HG03060 (cell line): ENCODE results near the gene PIK3AP1.

Experiments
- ATAC-seq: cut with Tn5 transposase; IDR thresholded peaks from one replicate; pipeline ENCODE4 v1.9.1; 2021; ENCODE audit warnings: low read depth, moderate number of reproducible peaks; ENCODE audit not compliant: unreplicated experiment

PIK3AP1 gene

GRCh38 chr10:96619120-96619519, 101.2 kb downstream of the PIK3AP1 start:
- ATAC-seq, result no peak

- no peak for ATAC-seq
These were observed 101.7 kb downstream of the PIK3AP1 start for GRCh38 chr10:96618653-96619052.

- no peak for ATAC-seq
These were observed 103.4 kb downstream of the PIK3AP1 start for GRCh38 chr10:96616961-96617360.

GRCh38 chr10:96614515-96614914, 105.8 kb downstream of the PIK3AP1 start:
- ATAC-seq, result no peak

- no peak for ATAC-seq
These were observed 106.7 kb downstream of the PIK3AP1 start for GRCh38 chr10:96613576-96613975.

- no peak for ATAC-seq
These were observed 108.1 kb downstream of the PIK3AP1 start for GRCh38 chr10:96612055-96612830.

- no peak for ATAC-seq
These were observed 109.5 kb downstream of the PIK3AP1 start for GRCh38 chr10:96610817-96611216.

GRCh38 chr10:96609510-96609909, 110.8 kb downstream of the PIK3AP1 start:
- no peak for ATAC-seq

- no peak for ATAC-seq
These were observed 111.5 kb downstream of the PIK3AP1 start for GRCh38 chr10:96608805-96609204.

- ATAC-seq, result no peak
These were observed 112.1 kb downstream of the PIK3AP1 start for GRCh38 chr10:96608262-96608661.

GRCh38 chr10:96606946-96607345, 113.4 kb downstream of the PIK3AP1 start:
- ATAC-seq, result no peak

- no peak for ATAC-seq
These were observed 114.1 kb downstream of the PIK3AP1 start for GRCh38 chr10:96606216-96606615.

- ATAC-seq, result no peak
These were observed 120.0 kb downstream of the PIK3AP1 start for GRCh38 chr10:96600337-96600736.

GRCh38 chr10:96598846-96599245, 121.5 kb downstream of the PIK3AP1 start:
- ATAC-seq, result no peak

- no peak for ATAC-seq
These were observed 123.6 kb downstream of the PIK3AP1 start for GRCh38 chr10:96596422-96597407.

- ATAC-seq, result no peak
These were observed 124.6 kb downstream of the PIK3AP1 start for GRCh38 chr10:96595741-96596140.

GRCh38 chr10:96591946-96592345, 128.4 kb downstream of the PIK3AP1 start:
- ATAC-seq, result no peak

- no peak for ATAC-seq
These were observed 131.5 kb downstream of the PIK3AP1 start for GRCh38 chr10:96588616-96589419.

- no peak for ATAC-seq
These were observed 132.2 kb downstream of the PIK3AP1 start for GRCh38 chr10:96588060-96588554.

GRCh38 chr10:96587264-96588059, 132.9 kb downstream of the PIK3AP1 start:
- no peak for ATAC-seq
